Pancreas (tissue), 10 donors: ENCODE data around the gene POGK. TPM values are rescaled to one million over a fixed set of nuclear protein-coding genes. Genes with fewer than 3 reads are reported as not detected.

Source experiments
- ATAC-seq, 4 donors: fragments of 200-7000 bp; cut with Tn5 transposase; one replicate each; pipeline versions ENCODE4 v1.8.0 to v1.9.1; 2020; ENCODE audit warnings: mild to moderate bottlenecking in 4 of 4, moderate library complexity in 4 of 4
- DNase-seq, 6 donors: peaks; one replicate each; pipeline ENCODE4 v3.0.0-alpha.2; 2020
- FAIRE-seq: peaks from 2 replicates; lab custom pipeline; 2012; peaks lifted over from hg19 to GRCh38; lab: Jason Lieb, UNC
- H3K27ac ChIP-seq, 4 donors: fragments of 200-600 bp; sonication (generic); 1 replicate in 3 of 4; 2 replicates in 1 of 4; pipeline versions ENCODE4 v1.5.0 to v1.8.0; 2020
- H3K27me3 ChIP-seq, 4 donors: fragments of 200-600 bp; one replicate each; pipeline ENCODE4 v1.8.0; 2021
- H3K36me3 ChIP-seq, 3 donors: fragments of 200-600 bp; sonication (generic) in 1 of 3; one replicate each; pipeline versions ENCODE4 v1.5.0 to v1.8.0; 2020 to 2021
- H3K4me1 ChIP-seq, 3 donors: fragments of 200-600 bp; one replicate each; pipeline ENCODE4 v1.8.0; 2021
- H3K4me3 ChIP-seq, 4 donors: fragments of 200-600 bp; sonication (generic) in 2 of 4; one replicate each; pipeline versions ENCODE4 v1.5.0 to v1.8.0; 2020 to 2021
- H3K9me3 ChIP-seq, 4 donors: fragments of 200-600 bp; one replicate each; pipeline ENCODE4 v1.8.0; 2021
- WGBS, 2 donors: extraction: QIAGEN DNeasy Blood & Tissue Kit; methylation state at CpG; one replicate each; pipeline ENCODE4 v1.1.7; 2013; 5-methylcytosine and 5-hydroxymethylcytosine counted together
- intact Hi-C, 3 donors: fragments of 100-400 bp; cut with DNase I; formaldehyde crosslinking; loops; one replicate each; pipeline versions ENCODE4 v1.11.1 to v1.14.2; 2022
- polyA plus RNA-seq, 2 donors: library from polyadenylated mRNA; stranded (reverse); fragments of 200-250 nt; gene quantifications; one replicate each; pipeline ENCODE4 v1.2.3, GENCODE V29; 2013
- total RNA-seq, 6 donors: library from RNA; stranded (reverse); fragmentation: NEBNext Ultra II Directional in 4 of 6; extraction: Animal tissue kit (Norgen Biotek cat#: 25700) in 4 of 6; gene quantifications; one replicate each; pipeline versions ENCODE4 v1.2.1 to v1.2.4, GENCODE V29; 2021 to 2023
- TF ChIP-seq, protein P1 (sequence below), 4 donors: fragments of 200-600 bp; sonication (generic) in 3 of 4; IDR thresholded peaks; one replicate each; pipeline versions ENCODE4 v1.5.0 to v1.8.0; 2021; ENCODE audit warnings: antibody characterized with exemption in 4 of 4
- donor health status: healthy with polysubstance abuse.
- donor health status: DM: no; HTN: no; CAD: no; lungs with moderate emphysema.
- donor health status: DM: no; HTN: no; CAD: no.
- donor health status: control.
- donor health status: control.
- donor health status: Bipolar disorder and iron deficiency.
- donor health status: DM: yes; HTN: yes; CAD: no.
- donor health status: DM: no; HTN: no; CAD: no.
- donor health status: DM: no; HTN: no; CAD: no.
- donor health status: DM: yes; HTN: yes; CAD: no.

Gene POGK, protein sequence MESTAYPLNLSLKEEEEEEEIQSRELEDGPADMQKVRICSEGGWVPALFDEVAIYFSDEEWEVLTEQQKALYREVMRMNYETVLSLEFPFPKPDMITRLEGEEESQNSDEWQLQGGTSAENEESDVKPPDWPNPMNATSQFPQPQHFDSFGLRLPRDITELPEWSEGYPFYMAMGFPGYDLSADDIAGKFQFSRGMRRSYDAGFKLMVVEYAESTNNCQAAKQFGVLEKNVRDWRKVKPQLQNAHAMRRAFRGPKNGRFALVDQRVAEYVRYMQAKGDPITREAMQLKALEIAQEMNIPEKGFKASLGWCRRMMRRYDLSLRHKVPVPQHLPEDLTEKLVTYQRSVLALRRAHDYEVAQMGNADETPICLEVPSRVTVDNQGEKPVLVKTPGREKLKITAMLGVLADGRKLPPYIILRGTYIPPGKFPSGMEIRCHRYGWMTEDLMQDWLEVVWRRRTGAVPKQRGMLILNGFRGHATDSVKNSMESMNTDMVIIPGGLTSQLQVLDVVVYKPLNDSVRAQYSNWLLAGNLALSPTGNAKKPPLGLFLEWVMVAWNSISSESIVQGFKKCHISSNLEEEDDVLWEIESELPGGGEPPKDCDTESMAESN
- total RNA-seq = 10 to 100 TPM; 11.7 to 26.7 (median 15.2) TPM
- 10 to 100 TPM in 1 of 2 donors, 1 to 10 TPM in 1; 6.3 to 11.6 TPM for polyA plus RNA-seq

DNA sequence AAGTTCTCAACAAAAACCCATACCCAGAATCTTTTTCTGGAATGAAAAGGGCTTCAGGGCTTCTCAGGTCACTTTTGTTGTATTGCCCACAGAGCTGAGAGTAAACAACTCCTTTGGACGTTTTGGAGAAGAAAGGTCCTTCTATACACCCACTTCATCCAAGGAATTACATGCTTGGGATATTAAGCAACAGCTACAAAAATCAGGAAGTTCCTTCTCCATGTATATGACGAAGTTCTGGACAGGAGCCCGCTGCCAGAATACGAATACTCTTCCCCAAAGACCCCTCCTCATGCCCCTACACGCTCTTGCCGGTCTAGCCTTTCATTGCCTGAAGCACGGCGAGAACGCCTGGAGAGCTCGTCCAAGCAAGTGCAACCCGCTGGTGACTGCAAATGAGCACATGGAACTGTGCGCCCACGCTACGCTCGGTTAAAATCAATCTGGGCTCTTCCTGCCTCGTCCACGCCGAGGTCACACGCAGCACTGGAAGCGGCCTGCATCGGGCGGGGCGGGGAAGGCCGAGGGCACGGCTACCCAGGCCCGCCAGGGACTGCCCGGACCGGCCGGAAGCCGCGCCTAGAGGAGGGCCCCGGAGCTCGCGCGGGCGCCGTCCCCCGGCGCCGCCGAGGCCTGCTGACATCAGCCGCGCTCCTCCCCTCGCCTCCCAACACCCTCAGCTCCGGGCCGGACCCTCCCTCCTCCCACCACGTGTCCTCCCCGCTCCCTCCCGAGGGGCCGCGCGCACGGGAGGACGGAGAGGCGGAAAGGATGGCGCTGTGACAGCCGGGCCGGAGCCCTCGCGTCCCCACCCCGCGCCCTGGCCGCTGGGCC is at the start of gene POGK:
Gene POGK (plus strand): TSS at position 710 of the 834 bp plus-strand sequence. CDS start 1,482 bp downstream, outside the sequence.
- Histone ChIP-seq H3K9me3 (no peaks in the 10 kb centered on the region), H3K27me3 (no peaks in the 10 kb centered on the region), H3K4me1 (peaks cover 29 to 43% (median 31%) of the 10 kb centered on the region in 3 donors), H3K36me3 (peaks cover 0 to 9% (median 4%) of the 10 kb centered on the region in 3 donors), H3K4me3 (peak within 1 kb of the TSS; percentile 31 to 75 (median 66)), H3K27ac (peak within 1 kb of the TSS; percentile 85 to 94 (median 90))
- ATAC-seq (peak; percentile 90 to 97 (median 94)), FAIRE-seq (no peak), DNase-seq (peak; percentile 92 to 96 (median 93))
- TF ChIP-seq, protein P1, sequence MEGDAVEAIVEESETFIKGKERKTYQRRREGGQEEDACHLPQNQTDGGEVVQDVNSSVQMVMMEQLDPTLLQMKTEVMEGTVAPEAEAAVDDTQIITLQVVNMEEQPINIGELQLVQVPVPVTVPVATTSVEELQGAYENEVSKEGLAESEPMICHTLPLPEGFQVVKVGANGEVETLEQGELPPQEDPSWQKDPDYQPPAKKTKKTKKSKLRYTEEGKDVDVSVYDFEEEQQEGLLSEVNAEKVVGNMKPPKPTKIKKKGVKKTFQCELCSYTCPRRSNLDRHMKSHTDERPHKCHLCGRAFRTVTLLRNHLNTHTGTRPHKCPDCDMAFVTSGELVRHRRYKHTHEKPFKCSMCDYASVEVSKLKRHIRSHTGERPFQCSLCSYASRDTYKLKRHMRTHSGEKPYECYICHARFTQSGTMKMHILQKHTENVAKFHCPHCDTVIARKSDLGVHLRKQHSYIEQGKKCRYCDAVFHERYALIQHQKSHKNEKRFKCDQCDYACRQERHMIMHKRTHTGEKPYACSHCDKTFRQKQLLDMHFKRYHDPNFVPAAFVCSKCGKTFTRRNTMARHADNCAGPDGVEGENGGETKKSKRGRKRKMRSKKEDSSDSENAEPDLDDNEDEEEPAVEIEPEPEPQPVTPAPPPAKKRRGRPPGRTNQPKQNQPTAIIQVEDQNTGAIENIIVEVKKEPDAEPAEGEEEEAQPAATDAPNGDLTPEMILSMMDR (IDR thresholded peaks at IDR 0.05) = no peak
- WGBS, 2 donors = 0 to 1% methylated on average over 33 to 63 of the region's 63 CpGs
- intact Hi-C loops = no loop called here

DNA sequence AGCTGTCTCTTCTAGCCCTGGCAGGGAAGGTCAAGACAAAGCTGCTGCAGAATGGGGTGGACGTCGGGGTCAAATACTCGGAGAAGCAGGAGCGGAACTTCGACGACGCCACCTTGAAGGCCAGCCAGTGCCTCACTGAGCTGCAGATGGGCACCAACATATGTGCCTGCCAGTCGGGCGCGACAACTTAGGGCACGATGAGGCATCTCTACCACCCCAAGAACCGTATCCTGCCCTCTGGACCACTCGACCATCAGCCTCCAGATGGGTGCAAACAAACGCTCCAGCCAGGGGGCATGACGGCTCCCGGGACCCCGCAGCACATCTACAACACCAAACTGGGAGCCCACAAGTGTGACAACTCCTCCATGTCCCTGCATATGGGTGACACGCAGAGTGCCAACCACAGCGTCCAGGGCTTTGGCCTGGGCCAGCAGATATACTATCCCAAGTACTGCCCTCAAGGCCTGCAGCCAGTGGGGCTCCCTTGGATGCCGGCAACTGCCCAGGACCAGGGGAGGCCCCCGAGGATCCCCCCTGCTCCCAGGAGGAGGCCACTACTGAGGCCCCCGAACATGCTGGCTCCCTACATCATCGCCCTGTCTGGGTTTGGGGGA is 42.5 kb upstream of the POGK start:
- Histone ChIP-seq H3K4me1 (no peaks in the 10 kb centered on the region), H3K27me3 (no peaks in the 10 kb centered on the region), H3K27ac (no peak overlapping the region), H3K36me3 (no peaks in the 10 kb centered on the region), H3K4me3 (no peak overlapping the region), H3K9me3 (no peaks in the 10 kb centered on the region)
- WGBS, 2 donors = 88 to 90% methylated on average over 23 of the region's 23 CpGs
- ATAC-seq (no peak), DNase-seq (peak in 1 of 6 donors; percentile 39), FAIRE-seq (no peak)
- TF ChIP-seq, protein P1 (IDR thresholded peaks at IDR 0.05) = no peak
- intact Hi-C loops = no loop called here

DNA sequence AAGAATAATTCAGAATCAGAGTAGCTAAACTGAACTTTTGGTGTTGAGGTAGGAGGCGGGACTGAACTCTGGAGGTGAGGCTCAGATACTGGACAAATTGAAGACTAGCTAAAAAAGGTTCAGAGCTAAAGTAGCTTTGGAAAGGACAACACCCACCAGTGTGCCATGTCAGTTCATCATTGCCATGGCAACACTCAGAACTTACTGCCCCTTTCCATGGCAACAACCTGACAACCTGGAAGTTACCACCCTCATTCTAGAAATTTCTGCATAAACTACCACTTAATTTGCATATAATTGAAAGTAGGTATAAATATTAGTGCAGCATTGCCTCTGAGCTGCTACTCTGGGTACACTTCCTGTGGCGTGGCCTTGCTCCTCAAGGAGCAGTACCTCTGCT is 30.3 kb upstream of the POGK start:
- no peak for DNase-seq
- H3K27me3 ChIP-seq = no peaks in the 10 kb centered on the region
- intact Hi-C loops = no loop called here
- no peak overlapping the region for H3K4me3 ChIP-seq
- peaks cover 6 to 11% (median 8%) of the 10 kb centered on the region in 3 donors for H3K4me1 ChIP-seq
- TF ChIP-seq, protein P1 (IDR thresholded peaks at IDR 0.05) = no peak
- H3K27ac ChIP-seq = no peak overlapping the region
- no peaks in the 10 kb centered on the region for H3K36me3 ChIP-seq
- no peaks in the 10 kb centered on the region for H3K9me3 ChIP-seq
- no peak for ATAC-seq
- 94 to 98% methylated on average over 2 of the region's 2 CpGs for WGBS, 2 donors
- FAIRE-seq = no peak

DNA sequence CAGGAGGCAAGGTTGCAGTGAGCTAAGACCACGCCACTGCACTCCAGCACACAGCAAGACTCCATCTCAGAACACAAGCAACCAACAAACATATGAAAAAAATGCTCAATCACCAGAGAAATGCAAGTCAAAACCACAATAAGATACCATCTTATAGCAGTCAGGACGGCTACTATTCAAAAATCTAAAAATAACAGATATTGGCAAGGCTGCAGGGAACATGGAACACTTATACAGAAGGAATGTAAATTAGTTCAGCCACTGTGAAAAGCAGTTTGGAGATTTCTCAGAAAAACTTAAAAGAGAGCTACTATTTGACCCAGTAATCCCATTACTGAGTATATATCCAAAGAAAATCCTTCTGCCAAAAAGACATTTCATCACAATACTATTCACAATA is 27.6 kb upstream of the POGK start:
- DNase-seq (no peak), ATAC-seq (no peak), FAIRE-seq (no peak)
- TF ChIP-seq, protein P1 (IDR thresholded peaks at IDR 0.05) = no peak
- intact Hi-C loops = no loop called here
- H3K9me3 ChIP-seq = no peaks in the 10 kb centered on the region
- peaks cover 7 to 20% (median 20%) of the 10 kb centered on the region in 3 donors for H3K4me1 ChIP-seq
- no peak overlapping the region for H3K27ac ChIP-seq
- WGBS, 2 donors = 64 to 72% methylated on average over 2 of the region's 2 CpGs
- no peak overlapping the region for H3K4me3 ChIP-seq
- no peaks in the 10 kb centered on the region for H3K27me3 ChIP-seq
- H3K36me3 ChIP-seq = no peaks in the 10 kb centered on the region
